HG03469 (cell line): Measurements from ENCODE around the gene BGN.

ENCODE experiments used
- ATAC-seq: cut with Tn5 transposase; IDR thresholded peaks from one replicate; pipeline ENCODE4 v1.9.1; 2021; ENCODE audit warnings: mild to moderate bottlenecking, moderate library complexity, moderate number of reproducible peaks; ENCODE audit not compliant: unreplicated experiment

Gene BGN

DNA sequence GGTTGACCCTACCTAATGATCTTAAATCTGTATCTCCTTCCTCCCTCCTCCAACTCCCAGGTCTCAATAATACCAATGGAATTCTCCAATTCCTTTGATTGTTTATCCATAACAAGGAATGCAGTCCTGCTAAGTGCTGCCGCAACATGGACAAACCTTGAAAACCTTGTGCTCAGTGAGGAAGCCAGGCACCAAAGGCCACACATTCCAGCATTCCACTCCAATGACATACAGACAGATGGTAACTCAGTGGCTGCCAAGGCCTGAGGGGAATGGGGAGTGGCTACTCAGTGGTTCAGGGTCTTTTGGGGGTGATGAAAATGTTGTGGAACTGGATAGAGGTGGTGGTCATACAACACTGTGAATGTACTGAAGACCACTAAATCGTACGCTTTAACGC is 34.8 kb upstream of the BGN start:
- no peak for ATAC-seq

DNA sequence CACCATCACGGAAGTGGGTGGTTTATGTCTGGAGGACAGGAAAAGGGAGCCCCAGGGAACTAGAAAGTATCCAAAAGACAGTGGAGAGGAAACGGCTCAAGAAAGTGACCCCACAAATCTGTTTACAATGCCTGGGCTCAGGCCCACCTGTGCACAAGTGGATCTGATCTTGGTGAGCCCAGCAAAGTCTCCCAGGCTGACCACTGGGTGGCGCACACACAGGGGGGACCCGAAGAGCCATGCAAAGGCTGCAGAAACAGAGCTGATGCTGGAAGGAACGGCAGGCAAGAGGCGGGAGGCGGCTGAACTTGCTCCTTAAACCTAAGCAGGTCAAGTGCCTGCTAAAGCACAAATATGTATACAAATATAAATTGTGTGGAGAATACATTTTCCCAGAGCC is 34.0 kb upstream of the BGN start:
- no peak for ATAC-seq

DNA sequence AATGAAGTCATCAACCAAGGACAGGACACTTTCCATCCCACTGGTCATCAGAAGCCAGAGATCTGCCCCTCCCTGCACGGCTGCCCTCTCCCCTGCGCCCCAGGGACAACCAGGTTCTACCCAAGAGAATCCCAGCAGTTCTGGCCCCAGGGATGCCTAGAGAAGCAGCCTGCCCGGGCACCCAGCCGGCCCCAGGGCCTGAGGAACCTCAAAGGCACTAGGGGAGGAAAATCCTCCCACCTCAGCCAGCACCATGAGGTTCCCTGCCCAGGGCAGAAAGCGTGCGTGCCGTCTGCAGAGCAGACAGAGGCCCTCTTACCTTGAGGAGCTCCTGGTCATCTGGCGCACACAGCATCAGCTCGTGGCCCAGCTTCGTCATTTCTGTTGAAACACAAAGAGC is 32.5 kb upstream of the BGN start:
- no peak for ATAC-seq

DNA sequence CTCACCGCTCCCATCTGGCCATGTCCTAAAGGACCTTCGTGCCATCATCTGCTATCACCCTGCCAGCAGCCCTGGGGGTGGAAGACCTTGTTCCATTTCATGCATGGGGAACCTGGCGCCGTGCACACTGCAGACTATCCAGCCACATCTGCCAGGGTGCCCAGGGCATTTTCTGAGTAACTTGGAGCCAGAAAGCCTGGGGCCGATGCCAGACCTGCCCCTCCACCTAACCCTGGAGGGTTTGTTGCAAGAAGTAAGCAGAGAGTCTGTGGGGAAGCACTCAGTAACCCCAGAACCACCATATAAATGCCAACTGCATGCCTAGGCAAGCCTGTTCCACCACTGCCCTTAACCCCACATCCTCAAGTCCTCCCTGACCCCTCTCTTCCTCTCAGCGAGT is 31.7 kb upstream of the BGN start:
- no peak for ATAC-seq

DNA sequence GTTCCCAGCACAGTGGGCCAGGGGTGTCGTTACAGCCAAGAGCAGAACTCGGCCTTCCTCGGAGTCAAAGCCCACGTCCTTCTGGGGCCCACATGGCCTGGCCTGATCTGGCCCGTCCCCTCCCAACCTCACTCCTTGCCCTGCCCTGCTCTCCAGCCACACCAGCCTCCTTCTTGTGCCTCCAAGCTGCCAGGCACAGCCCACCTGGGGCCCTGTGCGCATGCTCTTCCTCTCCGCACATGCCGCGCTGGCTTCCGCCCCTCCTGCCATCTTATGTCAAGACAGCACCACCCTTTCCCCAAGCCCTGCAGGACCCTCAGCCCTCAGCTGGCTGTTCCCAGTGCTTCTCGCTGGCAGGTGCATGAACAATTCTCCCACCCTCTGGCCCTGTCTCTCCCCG is 31.2 kb upstream of the BGN start:
- ATAC-seq: no peak

DNA sequence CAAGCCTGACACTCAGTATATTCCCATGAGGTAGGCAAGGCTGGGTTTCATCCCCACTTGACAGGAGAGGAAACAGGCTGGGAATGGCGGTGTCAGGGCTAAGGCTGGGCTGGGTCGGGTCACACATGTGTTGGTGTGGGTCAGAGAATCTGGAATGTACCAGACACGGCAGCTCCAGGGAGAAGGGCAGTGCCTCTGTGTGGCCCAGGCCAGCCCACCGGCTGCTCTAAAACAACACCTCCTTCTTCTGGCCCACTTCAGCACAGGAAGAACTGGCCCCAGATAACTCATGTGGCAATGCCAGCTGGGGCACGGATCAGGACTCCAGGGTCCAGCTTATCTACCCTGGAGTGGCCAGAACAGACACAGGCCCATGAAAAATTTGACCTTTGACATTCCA is 30.7 kb upstream of the BGN start:
- no peak for ATAC-seq

DNA sequence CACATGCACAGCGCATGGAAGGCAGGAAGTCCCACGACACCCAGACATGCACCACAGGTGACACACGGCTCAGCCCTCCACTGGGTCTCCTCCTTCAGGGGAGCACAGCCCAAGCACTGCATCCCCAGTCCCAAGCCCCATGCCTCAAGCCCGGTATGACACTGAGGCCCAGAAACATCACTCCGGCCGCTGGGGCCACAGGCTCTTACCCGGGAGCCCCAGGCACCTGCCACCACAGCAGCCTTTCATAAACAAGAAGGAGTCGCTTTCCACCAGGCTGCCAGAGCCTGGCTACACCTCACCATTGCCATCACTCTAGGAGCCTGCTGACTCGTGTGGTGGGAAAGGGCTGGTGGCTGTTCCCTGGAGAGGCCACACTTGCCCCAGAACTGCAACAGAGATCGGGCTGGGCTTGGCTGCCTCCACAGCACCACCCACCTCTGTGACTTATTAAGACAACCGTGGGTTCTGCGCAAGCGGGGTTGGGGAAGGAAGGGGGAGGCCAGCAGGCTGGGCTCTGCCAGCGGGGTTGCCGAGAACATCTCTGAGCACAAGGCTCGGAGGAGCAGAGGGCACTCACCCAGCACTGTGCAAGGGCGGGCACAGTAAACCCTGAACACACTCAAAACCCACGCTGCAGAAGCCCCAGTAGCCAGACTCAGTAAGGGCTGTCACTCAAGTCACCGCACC is 28.9 kb upstream of the BGN start:
- no peak for ATAC-seq

DNA sequence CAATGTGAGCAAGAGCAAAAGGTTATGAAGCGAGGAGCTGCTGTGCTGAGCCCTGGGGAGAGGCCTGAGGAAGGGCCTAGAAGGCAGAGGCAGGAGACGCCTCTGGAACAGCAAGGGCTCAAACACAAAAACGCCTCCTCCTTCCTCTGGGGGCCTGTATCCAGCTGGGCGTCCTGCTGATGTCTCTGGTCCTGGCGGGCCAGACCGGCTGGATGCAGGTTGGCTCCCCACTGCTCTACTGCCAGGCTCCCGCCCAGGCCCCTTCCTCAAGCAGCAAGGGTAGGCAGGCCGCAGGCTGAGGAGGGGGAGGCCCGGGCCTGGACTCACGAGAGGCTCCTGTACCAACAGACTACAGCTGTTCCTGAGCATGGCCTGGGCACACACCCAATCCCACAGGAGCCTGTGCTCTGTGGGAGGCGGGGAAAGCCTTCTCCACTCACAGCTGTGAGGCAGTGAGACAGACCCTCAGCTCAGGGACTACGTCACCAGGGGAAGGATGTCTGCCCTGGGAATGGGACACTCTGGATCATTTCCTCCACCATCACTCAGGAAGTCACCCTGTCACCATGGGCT is 26.7 kb upstream of the BGN start:
- no peak for ATAC-seq

DNA sequence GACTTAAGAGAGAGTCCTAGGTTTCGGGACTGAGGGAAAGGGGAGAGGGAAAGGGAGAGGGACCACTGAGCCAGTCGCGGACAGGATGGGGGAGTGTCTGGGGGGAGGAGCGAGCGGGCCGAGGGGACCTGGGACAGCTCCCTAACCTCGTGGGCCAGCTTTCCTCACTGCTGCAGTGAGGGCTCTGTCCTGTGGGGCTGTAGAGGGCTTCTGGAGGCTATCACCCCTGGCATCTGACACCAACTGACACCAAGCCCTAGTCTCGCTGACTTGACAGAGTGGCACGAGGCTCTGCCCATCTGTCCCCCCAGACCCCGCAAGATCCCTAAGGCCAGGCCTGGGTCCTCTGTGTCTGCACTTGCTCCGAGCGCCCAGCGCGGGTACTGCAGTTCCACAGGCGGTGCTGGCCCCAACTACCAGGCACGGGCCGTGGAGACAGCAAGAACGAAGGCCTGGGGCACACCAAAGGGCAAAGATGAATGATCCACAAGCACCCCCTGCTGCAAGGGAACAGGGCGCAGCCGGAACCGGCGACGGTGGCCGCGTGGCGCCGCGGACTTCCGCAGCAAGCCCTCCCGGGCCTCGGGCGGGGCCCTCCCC is 24.9 kb upstream of the BGN start:
- peak; percentile 19 for ATAC-seq

DNA sequence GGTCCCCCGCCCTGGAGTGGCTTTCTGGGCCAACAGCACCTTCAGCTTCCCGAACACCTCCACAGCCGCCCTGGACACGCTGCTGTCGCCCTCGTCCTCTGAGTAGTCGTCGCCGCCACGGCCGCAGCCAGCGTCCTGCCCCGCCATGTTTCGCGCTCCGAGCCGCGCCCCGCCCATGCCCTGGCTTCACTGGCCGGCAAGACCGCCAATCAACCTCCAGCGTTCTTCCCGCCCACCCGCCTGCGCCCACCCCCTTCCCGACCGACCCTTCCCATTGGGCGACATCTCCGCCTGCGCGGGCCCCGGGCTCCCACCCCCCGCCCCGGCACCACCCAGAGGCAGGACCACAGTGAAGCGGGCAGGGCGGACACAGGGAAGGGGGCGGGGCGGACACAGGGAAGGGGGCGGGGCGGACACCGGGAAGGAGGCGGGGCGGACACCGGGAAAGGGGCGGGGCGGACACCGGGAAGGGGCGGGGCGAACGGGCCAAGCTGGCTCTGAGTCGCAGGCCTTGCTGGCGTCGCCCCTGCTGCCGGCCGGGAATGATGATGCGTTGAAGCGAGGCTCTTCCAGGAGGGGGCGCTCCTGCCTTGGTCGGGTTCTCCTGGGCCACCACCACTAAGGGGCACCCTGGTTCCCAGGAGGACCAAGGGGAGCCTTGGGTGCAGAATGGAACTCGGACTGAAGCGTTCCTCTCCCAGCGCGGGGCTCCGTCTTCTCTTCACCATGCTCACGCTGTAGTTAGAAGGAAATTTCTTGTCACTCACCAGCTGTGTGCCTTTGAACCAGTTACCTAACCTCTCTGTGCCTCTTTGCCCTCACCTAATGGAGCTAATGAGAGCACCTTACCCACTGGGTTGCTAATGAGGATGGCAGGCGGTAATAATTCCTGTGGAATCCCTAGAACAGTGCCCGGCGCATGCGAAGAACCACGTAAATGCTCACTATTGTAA is 24.1 kb upstream of the BGN start, which contains the start of gene HAUS7:
HAUS7 (minus strand) TSS at position 166 of the 953 bp plus-strand sequence; CDS start at position 147, 19 bp downstream.
- ATAC-seq: peak; percentile 51

DNA sequence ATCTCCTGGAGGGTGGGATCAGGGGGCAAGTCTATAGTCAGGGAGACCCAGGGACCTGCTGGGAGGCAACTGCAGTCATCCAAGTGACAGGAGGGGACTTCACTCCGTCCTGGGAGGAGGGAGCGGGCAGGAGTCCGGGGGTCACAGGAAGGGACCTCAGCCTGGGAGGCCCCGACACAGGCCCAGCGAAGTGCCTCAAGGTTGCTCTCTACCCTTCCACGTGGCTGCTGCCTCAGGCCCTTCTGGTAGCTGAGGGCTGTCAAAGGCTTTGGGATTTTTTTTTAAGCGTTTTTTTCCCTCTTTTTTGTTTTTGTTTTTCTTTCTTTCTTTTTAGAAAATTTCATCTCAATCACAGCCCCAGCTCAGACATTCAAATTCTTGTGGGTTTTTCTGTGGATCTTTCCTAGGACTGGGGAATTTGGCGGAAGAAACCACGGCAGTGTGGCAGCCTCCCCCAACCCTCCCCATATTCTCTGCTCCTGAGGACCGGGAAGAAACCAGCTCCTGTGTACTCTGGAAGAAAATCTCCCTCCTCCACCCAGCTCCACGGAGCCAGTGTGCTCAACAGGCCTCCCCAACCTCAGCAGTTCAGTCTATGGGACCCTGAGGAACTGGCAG is 23.0 kb upstream of the BGN start:
- no peak for ATAC-seq

DNA sequence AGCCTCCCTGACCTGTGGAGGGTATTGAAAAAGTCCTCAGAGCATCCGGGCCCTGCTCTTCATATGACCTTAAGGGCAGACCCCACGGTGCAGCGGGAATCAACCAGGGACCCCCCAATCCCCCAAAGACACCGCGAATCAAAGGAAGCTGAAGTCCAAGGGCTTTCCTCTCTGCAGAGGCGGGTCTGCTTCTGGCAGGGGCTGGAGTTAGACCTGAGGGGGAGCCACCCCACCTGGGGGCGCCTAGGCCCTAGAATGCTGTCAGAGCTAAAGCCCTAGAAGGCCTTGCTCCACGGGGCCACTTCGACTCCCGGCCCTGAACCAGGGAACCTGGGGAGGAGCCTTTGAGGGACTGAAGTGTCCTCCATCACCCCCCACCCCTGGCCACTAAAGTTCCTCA is 21.7 kb upstream of the BGN start:
- no peak for ATAC-seq

DNA sequence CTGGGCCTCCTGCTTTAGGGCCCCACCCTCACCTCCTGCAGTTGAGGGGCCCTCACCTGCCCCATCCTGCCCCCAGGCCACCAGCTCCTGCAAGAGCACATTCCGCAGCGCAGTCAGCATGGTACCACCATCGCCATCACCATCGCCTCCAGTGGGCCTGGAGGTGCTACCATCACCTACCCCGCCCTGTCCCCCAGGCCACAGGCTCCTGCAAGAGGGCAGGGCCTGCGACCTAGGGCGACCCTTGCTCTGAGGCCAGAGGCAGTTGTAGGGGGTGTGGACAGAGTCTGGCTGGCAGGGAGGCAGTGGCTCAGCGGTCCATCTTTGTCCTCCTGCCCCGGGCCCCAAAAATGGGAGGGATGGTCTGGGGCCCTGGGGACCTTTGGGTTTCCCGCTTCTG is 20.5 kb upstream of the BGN start:
- no peak for ATAC-seq

DNA sequence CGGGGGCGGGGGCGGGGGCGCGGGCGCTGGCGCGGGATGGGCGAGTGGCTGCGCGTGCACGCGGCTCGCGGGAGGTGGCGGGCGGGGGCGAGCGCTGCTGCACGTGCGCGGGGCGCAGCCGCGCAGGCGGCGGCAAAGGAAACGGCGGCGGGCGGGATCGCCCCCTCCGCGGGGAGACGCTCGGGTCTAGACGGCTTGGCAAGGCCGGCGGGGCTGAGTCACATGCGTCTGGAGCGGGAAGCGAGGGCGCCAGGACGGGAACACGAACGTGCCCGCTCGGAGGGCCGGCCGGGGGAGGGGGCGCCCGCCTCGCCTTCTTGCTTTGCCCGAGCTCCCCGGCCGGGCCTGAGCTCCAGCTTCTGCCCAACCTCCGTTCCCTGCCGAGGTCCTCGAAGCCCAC is 20.1 kb upstream of the BGN start:
- no peak for ATAC-seq

DNA sequence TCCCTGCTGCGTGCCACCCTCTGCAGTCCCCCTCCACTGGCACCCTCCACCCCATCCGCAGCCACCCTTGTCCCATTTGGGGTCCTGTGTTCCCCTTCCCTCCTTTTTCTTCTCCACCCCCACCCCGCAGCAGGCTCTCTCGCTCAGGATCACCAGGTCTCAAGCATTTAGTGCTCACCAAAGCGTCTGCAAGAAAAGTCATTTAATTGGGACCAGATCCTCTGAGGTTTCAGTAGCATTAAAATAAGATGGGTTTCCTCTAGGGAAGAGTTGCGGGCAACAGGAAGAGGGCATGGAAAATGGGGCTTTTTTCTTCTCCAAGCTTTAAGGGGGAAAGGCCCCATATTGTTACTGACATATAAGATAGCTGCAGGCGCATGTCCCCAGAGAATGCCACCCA is 19.5 kb upstream of the BGN start:
- no peak for ATAC-seq

DNA sequence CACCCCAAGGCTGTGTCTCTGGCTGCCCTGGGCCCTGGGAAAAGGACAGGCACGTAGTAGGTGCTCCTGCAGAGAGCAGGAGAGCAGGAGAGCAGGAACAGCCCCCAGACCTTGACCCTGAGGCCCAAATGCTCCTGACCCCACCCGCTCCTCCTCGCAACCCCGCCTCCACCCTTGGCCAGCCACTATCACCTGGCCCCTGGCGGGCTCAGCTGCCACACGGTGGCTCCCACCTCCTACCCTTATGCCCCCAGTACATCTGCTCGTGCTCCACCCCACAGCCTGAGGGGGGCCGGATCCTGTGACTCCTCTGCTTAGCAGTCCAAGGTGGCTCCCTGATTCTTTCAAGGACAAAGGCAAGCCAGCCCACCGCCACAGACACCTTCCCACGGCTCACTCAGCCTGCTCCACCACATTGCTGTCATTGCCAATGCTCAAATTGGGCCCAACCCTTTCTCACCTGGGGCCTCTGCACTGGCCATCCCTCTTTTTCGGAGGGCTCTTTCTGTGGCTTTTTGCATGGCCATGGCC is 19.0 kb upstream of the BGN start:
- ATAC-seq: no peak

DNA sequence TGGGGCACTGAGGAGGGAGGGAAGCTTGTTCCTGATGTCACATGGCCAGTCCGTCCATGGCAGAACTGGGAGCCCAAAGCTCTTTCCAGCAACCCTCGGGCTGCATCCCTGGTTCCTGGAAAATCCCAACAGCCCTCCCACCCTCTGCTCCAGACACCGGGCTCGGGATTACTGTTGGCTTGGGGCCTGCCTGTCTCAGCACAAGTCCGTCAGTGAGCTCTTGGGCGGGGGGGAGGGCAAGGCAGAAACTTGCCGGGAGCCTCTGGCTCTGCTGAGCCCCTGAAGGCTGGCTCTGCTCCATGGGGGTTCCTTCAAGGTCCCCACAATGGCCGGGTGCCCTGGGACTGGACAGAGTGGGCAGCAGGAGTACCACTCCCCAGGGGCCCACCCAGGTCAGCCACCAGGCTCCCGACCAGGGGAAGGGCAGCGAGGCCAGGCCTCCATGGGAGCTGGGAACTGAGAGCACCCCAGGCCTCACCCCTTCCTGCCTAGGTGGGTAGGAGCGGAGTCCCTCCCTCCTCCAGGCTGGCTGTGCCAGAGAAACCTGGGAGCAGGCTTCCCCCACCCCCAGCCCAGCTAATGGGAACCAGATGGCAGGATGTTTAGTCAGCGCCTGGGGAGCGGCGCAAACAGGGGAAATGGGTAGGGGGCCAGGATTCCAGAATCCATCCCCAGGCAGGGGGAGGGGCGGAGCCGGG is 18.0 kb upstream of the BGN start:
- no peak for ATAC-seq

DNA sequence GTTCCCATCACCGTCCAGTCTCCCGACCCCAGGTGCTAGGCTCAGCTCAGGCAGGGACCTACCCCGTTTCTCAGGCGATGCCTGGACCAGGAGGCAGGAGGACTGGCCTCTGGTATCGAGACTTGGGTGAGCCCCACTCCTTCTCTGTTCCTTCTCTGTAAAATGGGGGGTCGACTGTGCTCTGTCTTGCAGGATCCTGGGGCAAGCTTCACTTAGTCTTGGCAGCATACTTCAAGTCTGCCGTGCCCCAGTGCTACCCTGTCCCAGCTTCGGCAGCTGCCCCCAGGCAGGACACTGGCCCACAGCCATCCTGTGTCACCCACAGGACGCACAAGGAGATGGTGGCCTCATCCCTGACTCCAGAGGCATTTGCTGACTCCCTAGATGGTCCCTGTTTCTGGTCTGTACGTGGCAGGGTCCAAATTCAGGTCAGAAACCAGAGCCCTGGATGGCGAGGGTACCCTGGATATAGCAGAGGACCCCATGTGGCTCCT is 17.4 kb upstream of the BGN start:
- ATAC-seq: no peak

DNA sequence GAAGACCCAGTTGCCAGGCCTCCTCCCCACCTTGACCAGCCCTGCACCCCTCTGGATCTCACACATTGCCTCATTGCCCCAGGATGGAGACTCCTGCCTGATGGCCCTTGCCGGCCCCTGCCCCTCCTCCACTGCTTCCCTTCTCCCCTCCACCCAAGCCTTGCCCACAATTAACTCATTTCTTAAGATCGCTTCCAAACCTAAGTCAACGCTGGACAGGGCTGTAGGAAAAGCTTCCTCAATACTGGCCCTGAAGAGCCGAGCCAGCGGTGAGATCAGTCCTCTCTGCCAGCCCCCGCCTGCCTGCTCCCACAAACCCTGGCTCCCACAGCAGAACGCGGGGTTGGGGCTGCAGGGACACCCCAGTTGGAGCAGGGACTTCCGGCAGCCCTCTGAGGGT is 16.9 kb upstream of the BGN start:
- ATAC-seq: no peak

DNA sequence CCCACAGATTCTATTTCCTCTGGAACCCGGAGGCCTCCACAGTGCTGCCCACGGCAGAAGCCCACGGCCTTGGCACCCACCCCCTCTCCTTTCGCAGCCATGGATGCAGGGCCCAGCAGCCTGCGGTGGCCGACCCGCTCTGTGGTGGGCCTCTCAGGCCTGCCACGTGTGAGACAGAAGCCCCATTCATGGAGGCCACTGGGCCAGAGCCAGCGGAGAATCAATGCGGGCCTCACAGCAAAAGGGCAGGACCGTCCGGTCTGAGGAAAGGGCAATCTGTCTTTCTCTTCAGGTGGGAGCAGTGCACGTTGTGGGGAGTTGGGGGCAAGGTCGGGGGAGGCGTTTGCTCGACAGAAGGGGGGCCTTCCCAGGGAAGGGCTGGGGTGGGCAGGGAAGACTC is 16.0 kb upstream of the BGN start:
- ATAC-seq: no peak
